HEK293 (cell line): Measurements from ENCODE around the gene PPM1L.

Source experiments
- KLF9 ChIP-seq: fragments of 450-650 bp; formaldehyde crosslinking; IDR thresholded peaks from 2 replicates; pipeline ENCODE4 v1.5.1; 2016; ENCODE audit warnings: missing biosample characterization, missing genetic modification characterization, low read depth
- MYNN ChIP-seq: fragments of 450-650 bp; formaldehyde crosslinking; IDR thresholded peaks from 2 replicates; pipeline ENCODE4 v1.5.1; 2016; ENCODE audit warnings: missing biosample characterization, missing genetic modification characterization, borderline replicate concordance
- MZF1 ChIP-seq: fragments of 450-650 bp; formaldehyde crosslinking; IDR thresholded peaks from 2 replicates; pipeline ENCODE4 v1.5.1; 2017; ENCODE audit warnings: missing biosample characterization, missing genetic modification characterization, borderline replicate concordance
- OVOL3 ChIP-seq: fragments of 450-650 bp; formaldehyde crosslinking; IDR thresholded peaks from 2 replicates; pipeline ENCODE4 v1.5.1; 2016; ENCODE audit warnings: missing biosample characterization, missing genetic modification characterization
- SCRT2 ChIP-seq: fragments of 450-650 bp; formaldehyde crosslinking; IDR thresholded peaks from 2 replicates; pipeline ENCODE4 v1.5.1; 2016; ENCODE audit warnings: missing biosample characterization, missing genetic modification characterization
- SP2 ChIP-seq: fragments of 450-650 bp; formaldehyde crosslinking; IDR thresholded peaks from 2 replicates; pipeline ENCODE4 v1.5.1; 2016; ENCODE audit warnings: missing biosample characterization, missing genetic modification characterization
- SP7 ChIP-seq: fragments of 450-650 bp; formaldehyde crosslinking; IDR thresholded peaks from 2 replicates; pipeline ENCODE4 v1.5.1; 2016; ENCODE audit warnings: missing biosample characterization, missing genetic modification characterization
- ZBTB17 ChIP-seq: fragments of 450-650 bp; formaldehyde crosslinking; IDR thresholded peaks from 2 replicates; pipeline ENCODE4 v1.5.1; 2016; ENCODE audit warnings: missing biosample characterization, missing genetic modification characterization
- ZBTB21 ChIP-seq: fragments of 450-650 bp; formaldehyde crosslinking; IDR thresholded peaks from 2 replicates; pipeline ENCODE4 v1.5.1; 2017; ENCODE audit warnings: missing biosample characterization, missing genetic modification characterization
- ZBTB7A ChIP-seq: fragments of 450-650 bp; formaldehyde crosslinking; IDR thresholded peaks from 2 replicates; pipeline ENCODE4 v1.5.1; 2016; ENCODE audit warnings: low read depth, missing biosample characterization, missing genetic modification characterization
- ZEB2 ChIP-seq: fragments of 450-650 bp; formaldehyde crosslinking; IDR thresholded peaks from 2 replicates; pipeline ENCODE4 v1.5.1; 2016; ENCODE audit warnings: missing biosample characterization, missing genetic modification characterization
- ZNF112 ChIP-seq: fragments of 450-650 bp; formaldehyde crosslinking; IDR thresholded peaks from 2 replicates; pipeline ENCODE4 v1.5.0; 2017; ENCODE audit warnings: missing biosample characterization, missing genetic modification characterization
- ZNF138 ChIP-seq: fragments of 450-650 bp; formaldehyde crosslinking; IDR thresholded peaks from 2 replicates; pipeline ENCODE4 v1.5.1; 2016; ENCODE audit warnings: missing biosample characterization, missing genetic modification characterization, borderline replicate concordance
- ZNF146 ChIP-seq: fragments of 450-650 bp; formaldehyde crosslinking; IDR thresholded peaks from 2 replicates; pipeline ENCODE4 v1.5.1; 2016; ENCODE audit warnings: missing biosample characterization, missing genetic modification characterization
- ZNF184 ChIP-seq: fragments of 450-650 bp; IDR thresholded peaks from 2 replicates; pipeline ENCODE4 v1.5.1; 2018; ENCODE audit warnings: missing biosample characterization, mild to moderate bottlenecking, missing genetic modification characterization
- ZNF23 ChIP-seq: fragments of 450-650 bp; formaldehyde crosslinking; IDR thresholded peaks from 2 replicates; pipeline ENCODE4 v1.5.1; 2016; ENCODE audit warnings: missing biosample characterization, missing genetic modification characterization, borderline replicate concordance
- ZNF341 ChIP-seq: fragments of 450-650 bp; formaldehyde crosslinking; IDR thresholded peaks from 2 replicates; pipeline ENCODE4; 2016; ENCODE audit warnings: low read depth, missing biosample characterization, missing genetic modification characterization
- ZNF391 ChIP-seq: fragments of 450-650 bp; formaldehyde crosslinking; IDR thresholded peaks from 2 replicates; pipeline ENCODE4 v1.5.1; 2016; ENCODE audit warnings: low read depth, missing biosample characterization, missing genetic modification characterization, borderline replicate concordance
- ZNF433 ChIP-seq: fragments of 450-650 bp; formaldehyde crosslinking; IDR thresholded peaks from 2 replicates; pipeline ENCODE4 v1.5.1; 2016; ENCODE audit warnings: missing biosample characterization, missing genetic modification characterization, low read depth
- ZNF501 ChIP-seq: fragments of 450-650 bp; formaldehyde crosslinking; IDR thresholded peaks from 2 replicates; pipeline ENCODE4 v1.5.1; 2016; ENCODE audit warnings: missing biosample characterization, missing genetic modification characterization
- ZNF610 ChIP-seq: fragments of 450-650 bp; formaldehyde crosslinking; IDR thresholded peaks from 2 replicates; pipeline ENCODE4 v1.5.1; 2016; ENCODE audit warnings: missing biosample characterization, missing genetic modification characterization, borderline replicate concordance
- ZNF837 ChIP-seq: fragments of 450-650 bp; formaldehyde crosslinking; IDR thresholded peaks from 2 replicates; pipeline ENCODE4 v1.5.1; 2016; ENCODE audit warnings: missing biosample characterization, missing genetic modification characterization
- ZNF843 ChIP-seq: fragments of 450-650 bp; formaldehyde crosslinking; IDR thresholded peaks from 2 replicates; pipeline ENCODE4 v1.5.1; 2016; ENCODE audit warnings: missing biosample characterization, missing genetic modification characterization
- TF ChIP-seq, protein P1 (sequence below): fragments of 450-650 bp; formaldehyde crosslinking; IDR thresholded peaks from 2 replicates; pipeline ENCODE4 v1.5.1; 2016; ENCODE audit warnings: missing biosample characterization, missing genetic modification characterization
- TF ChIP-seq, protein P2 (sequence below): fragments of 450-650 bp; formaldehyde crosslinking; IDR thresholded peaks from 2 replicates; pipeline ENCODE4; 2016; ENCODE audit warnings: missing biosample characterization, missing genetic modification characterization
- TF ChIP-seq, protein P3 (sequence below): fragments of 450-650 bp; formaldehyde crosslinking; IDR thresholded peaks from 2 replicates; pipeline ENCODE4 v1.5.1; 2016; ENCODE audit warnings: missing biosample characterization, missing genetic modification characterization
- TF ChIP-seq, protein P4 (sequence below): fragments of 450-650 bp; formaldehyde crosslinking; IDR thresholded peaks from 2 replicates; pipeline ENCODE4 v1.5.1; 2016; ENCODE audit warnings: missing biosample characterization, missing genetic modification characterization, borderline replicate concordance
- TF ChIP-seq, protein P5 (sequence below): fragments of 450-650 bp; formaldehyde crosslinking; IDR thresholded peaks from 2 replicates; pipeline ENCODE4 v1.5.1; 2017; ENCODE audit warnings: missing biosample characterization, missing genetic modification characterization

The PPM1L gene

DNA sequence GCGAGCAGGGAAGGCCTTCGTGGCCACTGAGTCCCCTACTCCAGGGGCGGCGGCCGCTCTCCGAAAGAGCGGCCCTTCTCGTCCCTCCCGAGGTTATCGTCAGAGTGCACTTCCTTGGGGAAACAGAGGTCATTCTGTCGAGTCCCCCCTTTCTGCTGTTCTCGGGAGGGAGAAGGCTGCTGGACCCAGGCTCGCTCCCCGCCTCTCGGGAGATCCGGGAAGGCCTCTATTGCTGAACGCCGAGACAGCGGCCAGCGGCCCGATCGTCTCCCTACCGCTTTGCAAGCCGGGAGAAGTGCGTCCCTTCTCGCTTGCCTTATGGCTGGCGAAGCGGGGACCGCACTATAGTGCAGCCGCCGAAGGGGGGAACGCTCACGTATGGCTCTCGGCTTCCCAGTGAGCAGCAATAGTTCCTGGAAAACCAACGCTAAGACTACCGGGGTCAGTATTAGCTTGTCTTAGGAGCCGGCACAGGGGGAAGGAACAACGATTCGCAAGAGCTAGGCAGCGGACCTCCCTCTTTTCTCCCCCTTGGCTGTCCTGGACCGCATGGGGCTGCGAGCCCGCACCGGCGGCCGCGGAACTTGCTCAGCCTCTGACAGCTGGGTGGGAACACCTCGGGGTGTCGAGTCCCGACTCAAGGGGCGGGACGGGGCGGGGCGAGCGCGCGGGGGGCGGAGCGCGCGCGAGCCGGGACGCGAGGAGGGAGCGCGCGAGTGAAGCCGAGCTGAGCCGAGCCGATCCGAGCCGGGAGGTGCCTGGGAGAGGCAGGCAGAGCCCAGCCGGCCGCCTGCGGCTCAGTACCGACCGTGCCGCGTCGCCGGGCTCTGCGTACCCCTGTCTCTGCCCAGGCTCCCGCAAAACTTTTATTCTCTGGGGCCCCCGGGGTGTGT, 930 bp upstream of the PPM1L start (continued):
- TF ChIP-seq, protein P1, sequence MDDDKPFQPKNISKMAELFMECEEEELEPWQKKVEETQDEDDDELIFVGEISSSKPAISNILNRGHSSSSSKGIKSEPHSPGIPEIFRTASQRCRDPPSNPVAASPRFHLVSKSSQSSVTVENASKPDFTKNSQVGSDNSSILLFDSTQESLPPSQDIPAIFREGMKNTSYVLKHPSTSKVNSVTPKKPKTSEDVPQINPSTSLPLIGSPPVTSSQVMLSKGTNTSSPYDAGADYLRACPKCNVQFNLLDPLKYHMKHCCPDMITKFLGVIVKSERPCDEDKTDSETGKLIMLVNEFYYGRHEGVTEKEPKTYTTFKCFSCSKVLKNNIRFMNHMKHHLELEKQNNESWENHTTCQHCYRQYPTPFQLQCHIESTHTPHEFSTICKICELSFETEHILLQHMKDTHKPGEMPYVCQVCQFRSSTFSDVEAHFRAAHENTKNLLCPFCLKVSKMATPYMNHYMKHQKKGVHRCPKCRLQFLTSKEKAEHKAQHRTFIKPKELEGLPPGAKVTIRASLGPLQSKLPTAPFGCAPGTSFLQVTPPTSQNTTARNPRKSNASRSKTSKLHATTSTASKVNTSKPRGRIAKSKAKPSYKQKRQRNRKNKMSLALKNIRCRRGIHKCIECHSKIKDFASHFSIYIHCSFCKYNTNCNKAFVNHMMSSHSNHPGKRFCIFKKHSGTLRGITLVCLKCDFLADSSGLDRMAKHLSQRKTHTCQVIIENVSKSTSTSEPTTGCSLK (tag by site-specific recombination): no peak
- TF ChIP-seq KLF9 (peak; percentile 33; the same call in 1 of the 2 replicates), ZNF138 (tag by site-specific recombination) (no peak), SCRT2 (no peak), ZNF433 (tag by site-specific recombination) (no peak), ZBTB17 (peak; percentile 83), ZNF112 (tag by site-specific recombination) (no peak), ZNF501 (tag by site-specific recombination) (peak; percentile 85; the same call in 1 of the 2 replicates), ZNF391 (tag by site-specific recombination) (peak; percentile 39; the same call in 1 of the 2 replicates), ZEB2 (tag by site-specific recombination) (peak; percentile 39; the same call in 1 of the 2 replicates), ZNF843 (tag by site-specific recombination) (no peak), SP7 (tag by site-specific recombination) (peak; percentile 40), ZNF341 (peak; percentile 99), ZNF23 (tag by site-specific recombination) (no peak), ZNF610 (tag by site-specific recombination) (0 out of 2 replicates have a peak, but pooled peaks have one; percentile 40), ZNF837 (no peak), ZBTB7A (tag by site-specific recombination) (0 out of 2 replicates have a peak, but pooled peaks have one; percentile 18), MZF1 (tag by site-specific recombination) (0 out of 2 replicates have a peak, but pooled peaks have one; percentile 35), ZBTB21 (no peak), SP2 (peak; percentile 53), MYNN (no peak), OVOL3 (tag by site-specific recombination) (no peak), ZNF146 (no peak), ZNF184 (0 out of 2 replicates have a peak, but pooled peaks have one; percentile 14)
- TF ChIP-seq, protein P2, sequence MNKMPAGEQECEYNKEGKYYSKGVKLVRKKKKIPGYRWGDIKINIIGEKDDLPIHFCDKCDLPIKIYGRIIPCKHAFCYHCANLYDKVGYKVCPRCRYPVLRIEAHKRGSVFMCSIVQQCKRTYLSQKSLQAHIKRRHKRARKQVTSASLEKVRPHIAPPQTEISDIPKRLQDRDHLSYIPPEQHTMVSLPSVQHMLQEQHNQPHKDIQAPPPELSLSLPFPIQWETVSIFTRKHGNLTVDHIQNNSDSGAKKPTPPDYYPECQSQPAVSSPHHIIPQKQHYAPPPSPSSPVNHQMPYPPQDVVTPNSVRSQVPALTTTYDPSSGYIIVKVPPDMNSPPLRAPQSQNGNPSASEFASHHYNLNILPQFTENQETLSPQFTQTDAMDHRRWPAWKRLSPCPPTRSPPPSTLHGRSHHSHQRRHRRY (tag by site-specific recombination): no peak
- TF ChIP-seq, protein P3, sequence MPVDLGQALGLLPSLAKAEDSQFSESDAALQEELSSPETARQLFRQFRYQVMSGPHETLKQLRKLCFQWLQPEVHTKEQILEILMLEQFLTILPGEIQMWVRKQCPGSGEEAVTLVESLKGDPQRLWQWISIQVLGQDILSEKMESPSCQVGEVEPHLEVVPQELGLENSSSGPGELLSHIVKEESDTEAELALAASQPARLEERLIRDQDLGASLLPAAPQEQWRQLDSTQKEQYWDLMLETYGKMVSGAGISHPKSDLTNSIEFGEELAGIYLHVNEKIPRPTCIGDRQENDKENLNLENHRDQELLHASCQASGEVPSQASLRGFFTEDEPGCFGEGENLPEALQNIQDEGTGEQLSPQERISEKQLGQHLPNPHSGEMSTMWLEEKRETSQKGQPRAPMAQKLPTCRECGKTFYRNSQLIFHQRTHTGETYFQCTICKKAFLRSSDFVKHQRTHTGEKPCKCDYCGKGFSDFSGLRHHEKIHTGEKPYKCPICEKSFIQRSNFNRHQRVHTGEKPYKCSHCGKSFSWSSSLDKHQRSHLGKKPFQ (tag by site-specific recombination): peak; percentile 80; the same call in 1 of the 2 replicates
- TF ChIP-seq, protein P4, sequence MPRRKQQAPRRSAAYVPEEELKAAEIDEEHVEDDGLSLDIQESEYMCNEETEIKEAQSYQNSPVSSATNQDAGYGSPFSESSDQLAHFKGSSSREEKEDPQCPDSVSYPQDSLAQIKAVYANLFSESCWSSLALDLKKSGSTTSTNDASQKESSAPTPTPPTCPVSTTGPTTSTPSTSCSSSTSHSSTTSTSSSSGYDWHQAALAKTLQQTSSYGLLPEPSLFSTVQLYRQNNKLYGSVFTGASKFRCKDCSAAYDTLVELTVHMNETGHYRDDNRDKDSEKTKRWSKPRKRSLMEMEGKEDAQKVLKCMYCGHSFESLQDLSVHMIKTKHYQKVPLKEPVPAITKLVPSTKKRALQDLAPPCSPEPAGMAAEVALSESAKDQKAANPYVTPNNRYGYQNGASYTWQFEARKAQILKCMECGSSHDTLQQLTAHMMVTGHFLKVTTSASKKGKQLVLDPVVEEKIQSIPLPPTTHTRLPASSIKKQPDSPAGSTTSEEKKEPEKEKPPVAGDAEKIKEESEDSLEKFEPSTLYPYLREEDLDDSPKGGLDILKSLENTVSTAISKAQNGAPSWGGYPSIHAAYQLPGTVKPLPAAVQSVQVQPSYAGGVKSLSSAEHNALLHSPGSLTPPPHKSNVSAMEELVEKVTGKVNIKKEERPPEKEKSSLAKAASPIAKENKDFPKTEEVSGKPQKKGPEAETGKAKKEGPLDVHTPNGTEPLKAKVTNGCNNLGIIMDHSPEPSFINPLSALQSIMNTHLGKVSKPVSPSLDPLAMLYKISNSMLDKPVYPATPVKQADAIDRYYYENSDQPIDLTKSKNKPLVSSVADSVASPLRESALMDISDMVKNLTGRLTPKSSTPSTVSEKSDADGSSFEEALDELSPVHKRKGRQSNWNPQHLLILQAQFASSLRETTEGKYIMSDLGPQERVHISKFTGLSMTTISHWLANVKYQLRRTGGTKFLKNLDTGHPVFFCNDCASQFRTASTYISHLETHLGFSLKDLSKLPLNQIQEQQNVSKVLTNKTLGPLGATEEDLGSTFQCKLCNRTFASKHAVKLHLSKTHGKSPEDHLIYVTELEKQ (tag by site-specific recombination): no peak
- TF ChIP-seq, protein P5, sequence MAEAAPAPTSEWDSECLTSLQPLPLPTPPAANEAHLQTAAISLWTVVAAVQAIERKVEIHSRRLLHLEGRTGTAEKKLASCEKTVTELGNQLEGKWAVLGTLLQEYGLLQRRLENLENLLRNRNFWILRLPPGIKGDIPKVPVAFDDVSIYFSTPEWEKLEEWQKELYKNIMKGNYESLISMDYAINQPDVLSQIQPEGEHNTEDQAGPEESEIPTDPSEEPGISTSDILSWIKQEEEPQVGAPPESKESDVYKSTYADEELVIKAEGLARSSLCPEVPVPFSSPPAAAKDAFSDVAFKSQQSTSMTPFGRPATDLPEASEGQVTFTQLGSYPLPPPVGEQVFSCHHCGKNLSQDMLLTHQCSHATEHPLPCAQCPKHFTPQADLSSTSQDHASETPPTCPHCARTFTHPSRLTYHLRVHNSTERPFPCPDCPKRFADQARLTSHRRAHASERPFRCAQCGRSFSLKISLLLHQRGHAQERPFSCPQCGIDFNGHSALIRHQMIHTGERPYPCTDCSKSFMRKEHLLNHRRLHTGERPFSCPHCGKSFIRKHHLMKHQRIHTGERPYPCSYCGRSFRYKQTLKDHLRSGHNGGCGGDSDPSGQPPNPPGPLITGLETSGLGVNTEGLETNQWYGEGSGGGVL (tag by site-specific recombination): peak; percentile 67
